Measurements from ENCODE around the gene ENHO.

- TF ChIP-seq CTCF (IDR thresholded peaks at IDR 0.05 in 2 of 3, conservative IDR thresholded peaks at IDR 0.05 in 1 of 3; ENCODE audit: control insufficient read depth in 2 of 3, extremely low read depth in 1 of 3, insufficient read depth in 1 of 3, low read depth in 3 of 3, low read length in 3 of 3) (no peak), TAF1 (IDR thresholded peaks at IDR 0.05; ENCODE audit: borderline replicate concordance, low read depth, low read length) (no peak), ZNF274 (IDR thresholded peaks at IDR 0.05; ENCODE audit: insufficient read depth, insufficient read length) (no peak), BRCA1 (IDR thresholded peaks at IDR 0.05; ENCODE audit: low read depth, low read length) (no peak), POLR2A (IDR thresholded peaks at IDR 0.05; ENCODE audit: low read depth, low read length) (no peak), SREBF2 (IDR thresholded peaks at IDR 0.05; ENCODE audit: low read length) (no peak), NFYB (IDR thresholded peaks at IDR 0.05; ENCODE audit: insufficient read depth, low read depth, low read length) (no peak), RBBP5 (conservative IDR thresholded peaks at IDR 0.05) (no peak), CREM (IDR thresholded peaks at IDR 0.05; ENCODE audit: low read depth) (no peak), LARP7 (IDR thresholded peaks at IDR 0.05) (no peak)
These were observed 33.2 kb upstream of the ENHO start for GRCh38 chr9:34555936-34556525.

Measured in GM12878 (cell line).